NCI-H2196 treated with DMSO at 0.1 percent for 48 hours (cell line): Measurements from ENCODE around the gene PRKG2.

ENCODE experiments used
- DNase-seq: peaks from one replicate; lab custom pipeline; 2025; ENCODE audit not compliant: unreplicated experiment; lab: John Stamatoyannopoulos, UW

Gene PRKG2

DNA sequence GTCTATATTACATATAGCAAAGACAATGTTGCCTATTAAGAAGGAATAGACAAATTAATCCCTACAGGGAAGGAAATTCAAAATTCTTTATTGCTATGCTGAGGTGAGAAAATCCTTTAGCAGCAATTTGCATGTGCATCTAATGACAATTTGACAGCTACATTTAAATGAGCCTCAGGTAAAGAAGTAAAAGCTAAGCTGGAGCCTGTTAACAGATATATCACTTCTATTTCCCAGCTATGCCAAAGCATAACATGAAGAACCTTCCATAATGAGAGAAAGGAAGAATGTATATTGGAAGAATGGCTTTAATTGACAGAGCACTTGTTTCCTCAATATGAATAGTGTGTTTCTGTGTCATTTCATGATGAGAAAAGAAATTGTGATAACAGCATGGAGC, 112.9 kb downstream of the PRKG2 start:
- no peak for DNase-seq

DNA sequence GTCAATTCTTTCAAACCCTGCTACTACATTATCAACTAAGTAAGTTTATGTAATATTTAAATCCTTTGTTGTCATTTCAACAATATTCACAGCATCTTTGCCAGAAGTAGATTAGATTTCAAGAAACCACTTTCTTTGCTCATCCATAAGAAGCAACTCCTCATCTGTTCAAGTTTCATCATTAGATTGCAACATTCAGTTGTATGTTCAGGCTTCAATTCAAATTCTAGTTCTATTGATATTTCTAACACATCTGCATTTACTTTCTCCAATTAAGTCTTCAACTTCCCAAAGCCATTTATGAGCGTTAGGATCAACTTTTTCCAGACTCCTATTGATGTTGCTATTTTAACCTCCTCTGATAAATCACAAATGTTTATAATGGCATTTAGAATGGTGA, 118.5 kb downstream of the PRKG2 start:
- DNase-seq, result no peak

DNA sequence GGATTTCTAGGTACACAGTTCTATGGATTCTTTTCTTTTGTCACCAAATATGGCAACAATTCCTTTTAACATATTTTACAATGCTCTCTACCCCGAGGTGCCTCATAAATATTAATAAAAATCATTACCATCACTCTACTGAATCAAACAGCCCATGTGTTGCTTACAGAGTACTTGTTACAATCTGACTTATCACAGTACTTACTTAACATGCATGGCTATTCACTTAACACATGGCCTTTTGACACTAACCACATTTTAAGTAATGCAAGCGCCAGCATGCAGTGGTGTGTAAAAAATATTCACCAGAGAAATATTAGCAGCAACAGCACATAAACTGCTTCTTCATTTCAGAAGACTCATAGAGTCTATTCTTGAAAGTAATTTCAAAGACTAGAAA, 119.6 kb downstream of the PRKG2 start:
- DNase-seq, result no peak

DNA sequence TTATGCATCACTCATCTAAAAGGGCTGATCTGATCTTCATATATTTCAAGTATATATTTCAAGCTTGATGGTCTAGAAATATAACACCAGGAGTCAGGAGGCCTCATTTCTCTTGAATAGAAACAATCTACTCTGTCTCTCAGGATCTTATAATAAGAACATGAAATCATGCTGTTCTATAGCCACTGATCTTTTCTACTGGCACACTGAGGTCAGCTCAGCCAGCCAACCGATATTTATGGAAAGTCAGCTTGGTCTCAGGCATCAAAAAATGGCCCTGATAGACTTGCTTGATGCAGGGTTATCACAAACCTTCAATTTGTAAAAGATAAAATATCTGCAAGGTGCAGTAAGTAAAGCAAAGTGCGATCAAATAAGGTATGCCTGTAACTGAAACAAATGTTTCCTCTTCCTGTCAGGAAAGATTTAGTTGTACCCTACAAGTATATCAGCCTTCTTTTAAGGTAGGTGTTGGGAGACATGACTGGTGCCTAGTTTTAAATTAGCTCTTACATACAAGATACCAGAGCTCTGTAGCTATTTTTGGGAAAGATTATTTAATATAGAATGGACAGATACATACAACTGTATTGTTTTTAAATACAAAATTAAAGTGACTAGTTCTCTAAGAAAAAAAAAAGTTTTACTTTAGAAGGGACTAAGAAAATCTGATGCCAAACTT, 121.2 kb downstream of the PRKG2 start:
- DNase-seq, result no peak

DNA sequence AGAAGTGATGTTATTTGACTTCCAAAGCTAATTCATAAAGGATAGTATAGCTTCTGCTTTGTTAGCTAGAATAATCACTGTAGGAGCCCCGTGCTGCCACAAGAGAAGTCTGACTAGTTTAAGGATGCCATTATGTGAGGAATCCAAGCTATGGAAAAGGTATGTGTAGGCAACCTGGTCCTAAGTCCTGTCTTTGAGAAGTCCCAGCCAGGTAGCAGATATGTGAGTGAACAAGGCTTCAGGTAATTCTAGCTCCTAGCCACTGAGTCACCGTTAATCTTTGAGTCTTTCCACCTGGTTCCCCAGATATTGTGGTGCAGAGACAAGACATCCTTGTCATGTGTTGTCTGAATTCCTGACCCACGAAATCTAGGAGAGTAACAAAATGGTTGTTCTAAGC, 129.0 kb downstream of the PRKG2 start:
- no peak for DNase-seq

DNA sequence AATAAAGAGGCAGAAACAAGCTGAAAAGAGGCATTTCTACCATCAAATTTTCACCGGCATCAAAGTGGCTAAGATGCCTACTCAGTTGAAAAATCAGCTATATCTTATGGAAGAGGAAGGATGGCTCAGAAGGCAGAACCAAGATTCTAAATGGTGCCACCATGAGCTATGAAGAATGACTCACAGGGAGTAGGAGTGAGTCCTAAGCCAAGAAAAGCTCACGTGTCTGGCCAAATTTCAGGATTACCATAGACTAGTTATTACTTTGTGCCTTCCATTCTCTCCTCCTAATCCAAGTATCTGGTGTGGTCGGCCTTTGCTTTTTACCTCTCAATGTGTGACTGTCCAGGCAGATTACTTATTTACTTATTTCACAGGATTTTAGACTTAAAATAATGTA, 129.7 kb downstream of the PRKG2 start:
- DNase-seq, result no peak

DNA sequence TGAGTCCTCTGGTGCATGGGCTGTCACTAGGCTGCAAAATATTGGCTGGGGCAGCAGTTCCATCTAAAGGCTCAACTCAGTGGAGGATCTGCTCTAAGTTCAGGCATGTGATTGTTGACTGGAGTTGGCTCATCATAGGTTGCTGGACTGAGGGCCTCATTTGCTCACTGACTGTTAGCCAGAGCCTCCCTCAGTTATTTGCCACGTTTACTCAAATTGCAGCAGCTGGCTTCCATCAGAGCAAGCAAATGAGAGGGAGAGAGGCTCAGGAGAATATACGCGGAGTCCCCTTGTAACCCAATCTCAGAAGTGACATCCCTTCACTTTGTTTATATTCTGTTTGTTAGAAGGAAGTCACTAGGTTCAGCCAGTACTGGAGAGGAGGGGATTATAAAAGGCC, 130.4 kb downstream of the PRKG2 start:
- DNase-seq, result no peak

DNA sequence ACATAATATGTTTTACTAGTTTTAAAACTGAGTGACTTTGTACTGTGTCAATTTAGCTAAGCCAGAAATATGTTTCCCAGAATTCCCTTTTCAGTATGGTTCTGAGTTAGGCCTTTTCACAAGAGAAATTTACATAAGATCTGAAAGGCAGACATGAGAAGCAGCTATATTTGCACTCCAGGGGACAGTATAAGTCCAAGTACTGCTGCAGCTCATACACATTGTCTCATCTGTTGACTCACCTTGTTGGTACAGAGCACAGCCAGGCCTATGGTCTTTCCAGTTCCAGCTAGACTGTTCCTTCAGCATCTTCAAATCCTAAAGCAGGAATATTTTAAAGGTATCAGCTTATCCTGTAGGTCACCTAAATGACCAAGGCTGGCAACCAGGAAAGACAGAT, 131.0 kb downstream of the PRKG2 start:
- no peak for DNase-seq

DNA sequence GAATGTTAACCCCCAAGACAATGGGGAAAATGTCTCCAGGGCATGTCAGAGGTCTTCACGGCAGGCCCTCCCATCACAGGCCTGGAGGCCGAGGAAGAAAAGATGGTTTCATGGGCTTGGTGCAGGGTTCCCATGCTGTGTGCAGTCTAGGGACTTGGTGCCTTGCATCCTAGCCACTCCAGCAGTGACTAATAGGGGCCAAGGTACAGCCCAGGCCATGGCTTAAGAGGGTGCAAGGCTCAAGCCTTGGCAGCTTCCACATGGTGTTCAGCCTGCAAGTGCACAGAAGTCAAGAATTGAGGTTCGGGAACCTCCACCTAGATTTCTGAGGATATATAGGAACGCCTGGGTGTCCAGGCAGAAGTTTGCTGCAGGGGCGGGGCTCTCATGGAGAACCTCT, 133.9 kb downstream of the PRKG2 start:
- no peak for DNase-seq

DNA sequence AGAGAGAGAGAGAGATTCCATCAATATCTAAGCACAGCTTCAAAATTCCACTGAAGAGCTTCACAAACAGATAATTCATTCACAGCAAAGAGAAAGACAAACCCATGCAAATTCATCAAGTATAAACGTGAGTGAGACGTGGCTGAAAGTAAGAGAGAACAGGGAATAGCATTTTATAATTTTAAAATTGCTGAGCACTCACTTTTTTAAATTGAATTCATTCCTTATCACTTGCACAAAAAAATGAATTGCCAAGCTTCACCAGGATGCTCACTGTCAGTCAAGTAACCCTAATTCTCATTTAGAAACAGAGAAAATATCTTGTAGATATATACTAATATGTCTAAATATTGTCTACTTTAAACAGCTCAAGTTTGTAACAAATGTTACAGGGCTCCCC, 144.0 kb downstream of the PRKG2 start:
- no peak for DNase-seq

DNA sequence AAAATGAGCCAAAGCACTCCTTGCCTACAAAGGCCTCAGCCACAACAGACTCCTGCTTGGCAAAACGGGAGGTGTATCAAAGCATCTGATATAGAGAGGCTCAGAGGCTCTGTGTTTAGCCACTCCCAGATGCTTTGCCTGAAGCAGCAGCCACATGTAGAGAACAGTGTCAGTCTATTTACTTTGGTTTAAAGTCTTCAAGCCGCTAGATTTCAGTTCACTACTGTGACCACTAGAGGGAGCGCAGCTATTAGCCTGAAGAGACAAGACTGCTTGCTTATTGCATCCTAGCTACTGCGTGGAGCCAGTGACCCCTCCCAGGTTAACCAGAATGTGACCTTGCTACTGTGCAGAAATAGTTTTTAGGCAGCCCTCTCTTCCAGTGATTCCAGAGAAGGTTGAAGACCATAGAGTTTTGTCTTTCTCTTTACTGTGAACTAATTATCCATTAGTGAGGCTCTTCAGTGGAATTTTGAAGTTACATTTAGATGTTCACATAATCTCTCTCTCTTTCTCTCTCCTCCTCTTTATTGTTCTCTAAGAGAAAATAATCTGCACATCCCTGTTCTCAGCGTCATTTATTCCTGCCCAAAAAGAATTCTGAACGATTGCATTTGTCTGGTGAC, 145.2 kb downstream of the PRKG2 start:
- peak; percentile 40 for DNase-seq

DNA sequence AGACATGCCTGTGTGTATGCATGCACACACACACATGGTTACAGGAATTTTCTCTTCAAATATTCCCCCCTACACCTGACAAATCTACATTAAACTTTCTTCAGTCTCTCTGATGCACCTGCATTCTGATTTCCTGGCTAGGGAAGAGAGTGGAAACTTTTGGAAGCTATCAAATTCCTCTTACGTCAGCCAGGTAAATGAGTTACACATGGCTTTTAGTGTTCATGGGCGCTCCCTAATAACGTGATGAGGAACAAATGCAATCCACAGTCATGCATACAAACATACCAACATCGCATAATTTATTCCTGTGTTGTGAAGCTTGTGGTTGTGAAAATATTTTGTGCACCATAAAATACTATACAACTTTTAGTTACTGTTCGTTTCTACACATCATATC, 149.6 kb downstream of the PRKG2 start:
- no peak for DNase-seq

DNA sequence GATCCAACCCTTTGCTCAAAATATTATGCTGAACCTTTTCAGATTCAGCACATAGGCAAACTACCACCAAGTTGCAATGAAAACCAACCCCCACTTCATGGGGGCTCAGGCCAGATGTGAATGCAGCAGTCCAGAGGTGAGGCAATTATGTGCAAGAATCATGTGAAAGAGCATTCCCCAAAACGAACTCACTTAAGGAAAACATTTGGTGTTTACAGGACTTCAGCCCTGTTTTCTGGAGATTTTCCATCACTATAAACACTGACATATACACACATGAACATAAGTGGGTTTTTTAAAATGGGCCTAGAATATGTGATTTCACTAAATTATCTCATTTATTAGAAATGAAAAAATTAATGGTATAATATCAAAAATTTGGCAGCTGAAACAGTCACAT, 153.0 kb downstream of the PRKG2 start:
- no peak for DNase-seq

DNA sequence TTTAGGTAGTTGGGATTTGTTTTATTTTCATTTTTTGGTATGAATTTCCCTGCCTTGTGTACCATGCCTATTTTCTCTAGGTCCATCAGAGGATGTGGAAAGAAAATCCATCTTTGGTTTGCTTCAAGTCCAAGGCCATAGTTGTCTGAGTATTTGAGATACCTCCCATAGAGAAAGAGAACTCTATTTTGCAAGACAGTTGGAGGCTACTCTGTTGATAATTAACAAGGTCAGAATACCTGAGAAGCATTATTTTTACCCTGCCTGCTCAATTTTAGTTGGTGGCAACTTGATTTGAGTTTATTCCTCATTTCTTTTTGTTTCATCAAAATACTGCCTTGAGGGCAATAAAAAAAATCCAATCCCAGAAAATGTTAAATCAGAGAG, 153.7 kb downstream of the PRKG2 start:
- DNase-seq, result no peak

DNA sequence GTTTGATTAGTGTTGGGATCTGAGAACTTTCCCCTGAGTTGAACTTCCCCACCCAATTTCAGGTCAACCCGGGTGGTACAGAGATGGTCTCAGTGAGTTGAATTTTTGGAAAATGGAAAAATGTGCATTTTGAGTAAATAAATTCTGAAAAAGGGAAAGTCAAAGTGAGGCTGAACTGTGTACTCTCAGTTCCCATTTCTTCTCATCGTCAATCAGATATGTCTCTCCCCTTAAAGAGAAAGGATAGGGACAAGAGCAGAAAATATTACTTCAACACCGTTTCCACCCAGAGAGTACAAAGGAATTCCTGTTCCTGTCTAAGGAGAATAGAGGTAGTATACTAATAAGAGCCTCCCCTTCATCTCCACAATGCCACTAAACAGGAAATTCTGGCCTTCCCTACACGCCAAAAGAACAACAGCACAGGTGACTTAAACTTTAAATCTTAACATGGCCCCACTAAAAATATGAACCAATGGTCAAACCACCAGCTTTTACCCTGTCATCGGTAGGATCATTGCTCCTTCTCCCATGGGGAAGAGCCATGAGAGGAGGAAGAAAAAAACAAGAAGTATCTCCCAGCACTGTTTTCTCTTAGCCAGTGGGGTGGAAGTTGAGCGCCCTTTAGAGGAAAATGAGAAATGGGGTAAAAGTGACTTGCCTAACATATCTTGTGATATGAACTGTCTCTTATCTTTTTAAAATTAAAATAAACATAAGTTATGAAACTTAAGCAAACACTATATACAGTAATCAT, 154.3 kb downstream of the PRKG2 start:
- no peak for DNase-seq

DNA sequence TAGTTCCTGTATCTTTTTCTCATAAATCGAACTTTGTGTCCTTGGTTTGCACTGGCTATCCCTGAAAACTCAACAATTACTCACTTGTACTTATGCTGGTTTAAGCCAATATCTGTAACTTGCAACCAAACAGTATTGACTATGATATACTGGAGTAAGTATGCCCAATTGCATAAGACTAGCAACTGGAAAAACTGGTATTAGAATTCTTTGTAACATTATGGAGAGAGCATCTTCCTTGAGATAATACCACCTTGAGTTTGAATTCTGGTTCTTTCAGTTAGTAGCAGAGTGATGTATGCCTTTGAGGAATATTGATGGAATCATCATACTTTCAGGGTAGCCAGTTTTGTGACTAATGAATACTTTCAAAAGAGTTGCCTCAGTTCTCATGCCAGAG, 156.4 kb downstream of the PRKG2 start:
- no peak for DNase-seq

DNA sequence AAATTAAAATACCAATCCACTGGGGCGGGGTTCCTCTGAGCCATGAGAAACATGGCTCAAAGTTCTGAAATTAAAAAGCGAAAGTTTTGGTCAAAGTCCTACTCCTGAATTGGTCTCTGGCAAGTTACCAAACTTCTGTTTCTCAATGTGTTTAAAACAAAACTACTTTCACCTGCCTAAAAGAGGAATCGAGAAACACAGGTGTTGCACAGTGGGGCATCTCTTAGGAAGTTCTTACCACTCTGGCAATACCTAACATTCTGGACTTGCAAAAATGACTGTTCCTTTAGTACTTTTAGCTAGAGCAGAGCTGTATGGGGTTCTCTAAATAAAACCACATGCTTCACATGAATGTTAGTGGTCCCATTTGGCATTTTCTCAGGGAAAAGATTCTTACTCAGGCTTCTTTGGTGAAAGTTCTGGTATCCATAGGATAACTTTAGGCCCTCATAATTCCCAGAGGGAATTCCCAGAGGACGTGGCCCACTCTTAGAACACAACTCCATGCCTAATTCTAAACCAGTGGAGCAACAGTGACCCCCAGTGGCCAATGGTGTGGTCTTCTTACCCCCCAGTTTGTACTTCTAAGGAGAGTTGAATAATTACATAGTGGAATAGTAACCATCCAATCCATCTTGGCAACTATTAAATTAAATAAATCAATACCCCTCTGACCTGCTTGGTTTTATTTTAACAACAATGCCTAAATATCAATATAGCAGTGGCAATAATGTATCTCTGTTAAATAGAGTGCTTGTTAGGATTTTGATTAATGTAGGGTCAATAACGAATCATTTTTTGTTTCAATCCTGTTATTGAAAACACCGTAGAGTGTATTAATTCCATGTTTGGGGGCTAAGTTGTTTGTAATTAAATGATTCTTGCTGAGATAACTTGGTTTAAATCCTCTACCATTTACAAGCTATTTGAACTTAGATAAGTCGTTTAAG, 162.6 kb downstream of the PRKG2 start:
- DNase-seq, result no peak

DNA sequence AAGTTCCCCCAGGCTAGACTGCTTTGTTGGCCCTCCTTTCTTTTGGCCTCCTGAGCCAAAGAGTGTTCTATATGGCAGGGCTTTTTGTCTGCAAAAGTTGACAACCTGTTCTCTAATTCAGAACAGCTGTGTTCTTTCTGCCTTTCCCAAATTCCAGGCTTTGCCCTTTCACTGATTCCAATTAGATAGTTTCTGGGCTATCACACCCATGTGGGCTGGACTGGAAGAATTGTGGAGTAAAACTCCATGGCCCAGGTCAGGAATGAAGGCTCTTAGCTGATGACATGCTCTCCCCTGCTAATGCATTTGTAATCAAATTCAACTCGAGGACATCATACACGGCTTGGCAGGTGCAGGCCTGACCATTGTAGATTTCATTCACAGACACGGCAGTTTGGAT, 165.1 kb downstream of the PRKG2 start:
- no peak for DNase-seq

DNA sequence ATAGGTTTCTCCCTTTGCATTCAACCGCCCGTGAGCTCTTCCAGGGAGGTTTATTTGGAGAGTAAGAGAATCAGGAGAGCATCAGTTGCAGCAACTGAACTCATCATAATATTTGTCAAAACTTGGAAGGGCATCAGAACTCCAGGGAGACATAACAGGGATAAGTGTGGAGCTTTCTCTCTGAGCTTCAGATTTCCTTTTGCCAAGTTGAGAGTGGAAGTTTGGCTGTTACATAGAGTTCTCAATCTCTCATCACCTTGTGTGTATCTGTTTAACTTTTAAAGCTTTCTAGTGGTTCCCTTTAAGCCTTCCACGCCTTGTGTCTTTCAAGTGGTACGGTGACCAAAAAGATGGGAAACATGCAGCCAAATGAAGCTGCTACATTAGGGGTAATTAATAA, 165.7 kb downstream of the PRKG2 start:
- no peak for DNase-seq

DNA sequence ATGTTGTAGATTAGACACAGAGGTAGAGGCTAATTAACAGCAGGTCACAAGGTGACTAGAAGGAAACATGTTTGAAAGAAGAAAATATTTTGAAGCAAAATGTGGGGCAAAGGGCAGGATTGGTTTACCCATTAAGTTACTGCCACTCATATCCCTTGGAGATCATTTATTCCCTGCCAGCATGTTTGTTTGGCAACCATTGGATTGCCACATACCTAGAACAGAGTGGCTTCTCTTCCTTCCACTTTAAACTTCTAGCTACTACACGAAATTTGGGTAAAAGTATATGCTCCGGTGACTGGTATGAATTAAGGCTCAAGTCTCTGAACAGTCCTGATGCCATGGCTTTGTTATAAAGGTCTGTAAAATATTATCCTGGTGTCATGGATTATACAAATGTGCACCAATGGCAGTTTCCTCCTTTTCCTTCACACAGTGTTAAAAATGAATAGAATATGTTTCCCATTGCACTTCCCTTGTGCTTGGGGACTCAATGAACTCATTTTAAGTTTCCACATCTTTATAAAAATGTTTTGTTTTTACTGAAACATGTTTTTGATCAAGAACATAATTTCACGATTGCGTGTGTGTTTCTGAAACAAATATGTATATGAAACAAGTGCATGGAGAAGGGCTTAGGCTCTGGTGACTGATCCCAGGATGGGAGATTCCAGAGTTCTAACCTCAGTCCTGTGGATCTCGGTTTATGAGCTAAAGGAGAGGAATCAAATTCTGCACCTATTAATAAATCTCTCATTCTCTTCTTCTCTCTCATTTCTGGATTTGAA, 172.2 kb downstream of the PRKG2 start:
- DNase-seq, result no peak
